ENCODE measurements around the gene UROD. TPM values are rescaled to one million over a fixed set of nuclear protein-coding genes. Genes with fewer than 3 reads are reported as not detected.

The UROD gene
- total RNA-seq, 4 donors from 2014 or later, result 84.3 to 90.2 (median 89.3) TPM

DNA sequence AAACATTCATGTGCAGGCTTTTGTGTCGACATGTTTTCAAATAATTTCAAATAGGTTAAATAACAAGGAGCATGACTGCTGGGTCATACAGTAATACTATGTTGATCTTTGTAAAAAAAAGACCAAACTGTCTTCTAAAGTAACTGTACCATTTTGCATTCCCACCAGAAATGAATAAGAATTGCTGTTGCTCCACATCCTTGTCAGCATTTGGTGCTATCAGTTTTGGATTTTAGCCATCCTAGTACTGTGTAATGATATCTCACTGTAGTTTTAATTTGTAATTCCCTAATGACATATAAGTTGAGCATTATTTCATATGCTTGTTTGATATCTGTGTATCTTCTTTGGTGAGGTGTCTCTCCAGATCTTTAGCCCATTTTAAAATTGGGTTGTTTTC lies 11.6 kb downstream of the UROD start:
- no peaks in the 10 kb centered on the region for H3K9me3 ChIP-seq
- H3K4me3 ChIP-seq, result no peak overlapping the region
- intact Hi-C loops (cut with DNase I), result no loop called here
- 91% methylated on average over 1 of the region's 1 CpG for WGBS
- no peaks in the 10 kb centered on the region for H3K27me3 ChIP-seq
- TF ChIP-seq EP300 (IDR thresholded peaks at IDR 0.05), result no peak
- no peak for TF ChIP-seq POLR2AphosphoS5 (IDR thresholded peaks at IDR 0.05)
- TF ChIP-seq, protein P1, sequence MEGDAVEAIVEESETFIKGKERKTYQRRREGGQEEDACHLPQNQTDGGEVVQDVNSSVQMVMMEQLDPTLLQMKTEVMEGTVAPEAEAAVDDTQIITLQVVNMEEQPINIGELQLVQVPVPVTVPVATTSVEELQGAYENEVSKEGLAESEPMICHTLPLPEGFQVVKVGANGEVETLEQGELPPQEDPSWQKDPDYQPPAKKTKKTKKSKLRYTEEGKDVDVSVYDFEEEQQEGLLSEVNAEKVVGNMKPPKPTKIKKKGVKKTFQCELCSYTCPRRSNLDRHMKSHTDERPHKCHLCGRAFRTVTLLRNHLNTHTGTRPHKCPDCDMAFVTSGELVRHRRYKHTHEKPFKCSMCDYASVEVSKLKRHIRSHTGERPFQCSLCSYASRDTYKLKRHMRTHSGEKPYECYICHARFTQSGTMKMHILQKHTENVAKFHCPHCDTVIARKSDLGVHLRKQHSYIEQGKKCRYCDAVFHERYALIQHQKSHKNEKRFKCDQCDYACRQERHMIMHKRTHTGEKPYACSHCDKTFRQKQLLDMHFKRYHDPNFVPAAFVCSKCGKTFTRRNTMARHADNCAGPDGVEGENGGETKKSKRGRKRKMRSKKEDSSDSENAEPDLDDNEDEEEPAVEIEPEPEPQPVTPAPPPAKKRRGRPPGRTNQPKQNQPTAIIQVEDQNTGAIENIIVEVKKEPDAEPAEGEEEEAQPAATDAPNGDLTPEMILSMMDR (IDR thresholded peaks at IDR 0.05), result no peak
- no peak for TF ChIP-seq POLR2A (IDR thresholded peaks at IDR 0.05; ENCODE audit: low read depth)
- H3K36me3 ChIP-seq, result no peaks in the 10 kb centered on the region
- no peak for DNase-seq (ENCODE audit: extremely low spot score)
- H3K4me1 ChIP-seq, result peaks cover 0 to under 1% (median 0%) of the 10 kb centered on the region in 4 donors
- no peak overlapping the region for H3K27ac ChIP-seq (replicated peaks in 1 of 4)

- WGBS, result 96% methylated on average over 1 of the region's 1 CpG
- no peaks in the 10 kb centered on the region for H3K9me3 ChIP-seq
- TF ChIP-seq POLR2AphosphoS5 (IDR thresholded peaks at IDR 0.05) (no peak), EP300 (IDR thresholded peaks at IDR 0.05) (no peak), POLR2A (IDR thresholded peaks at IDR 0.05; ENCODE audit: low read depth) (no peak)
- TF ChIP-seq, protein P1 (IDR thresholded peaks at IDR 0.05), result no peak
These were observed 14.4 kb downstream of the UROD start for GRCh38 chr1:45026446-45026845.

DNA sequence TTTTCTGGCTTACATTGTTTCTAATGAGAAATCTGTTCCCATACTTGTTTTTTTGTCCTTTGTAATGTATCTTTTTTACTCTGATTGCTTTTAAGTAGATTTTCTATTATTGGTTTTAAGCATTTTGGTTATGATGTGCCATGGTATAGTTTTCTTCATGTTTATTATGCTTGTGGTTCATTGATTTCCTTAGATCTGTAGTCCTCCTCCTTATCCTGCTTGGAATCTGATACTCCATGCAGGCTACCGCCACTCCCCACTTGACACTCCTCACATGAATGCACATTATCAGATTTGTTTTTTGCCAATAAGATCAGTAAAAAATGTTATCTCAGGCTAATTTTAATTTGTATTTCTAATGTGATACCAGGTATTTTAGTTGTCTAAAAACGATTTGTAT lies 20.8 kb downstream of the UROD start:
- intact Hi-C loops (cut with DNase I), result no loop called here
- H3K36me3 ChIP-seq, result peaks cover 0 to 39% (median 11%) of the 10 kb centered on the region in 4 donors
- WGBS, result 90% methylated on average over 2 of the region's 2 CpGs
- TF ChIP-seq, protein P1 (IDR thresholded peaks at IDR 0.05), result no peak
- TF ChIP-seq POLR2AphosphoS5 (IDR thresholded peaks at IDR 0.05) (no peak), EP300 (IDR thresholded peaks at IDR 0.05) (no peak), POLR2A (IDR thresholded peaks at IDR 0.05; ENCODE audit: low read depth) (no peak)
- no peaks in the 10 kb centered on the region for H3K4me1 ChIP-seq
- H3K9me3 ChIP-seq, result no peaks in the 10 kb centered on the region
- no peaks in the 10 kb centered on the region for H3K27me3 ChIP-seq
- peak; percentile 3 for DNase-seq (ENCODE audit: extremely low spot score)
- no peak overlapping the region for H3K27ac ChIP-seq (replicated peaks in 1 of 4)
- H3K4me3 ChIP-seq, result no peak overlapping the region

More at GRCh38 chr1:45026446-45026845, 14.4 kb downstream of the UROD start:
- intact Hi-C loops (cut with DNase I), result no loop called here
- Histone ChIP-seq H3K27me3 (no peaks in the 10 kb centered on the region), H3K4me1 (no peaks in the 10 kb centered on the region), H3K27ac (replicated peaks in 1 of 4) (no peak overlapping the region), H3K36me3 (no peaks in the 10 kb centered on the region), H3K4me3 (no peak overlapping the region)
- no peak for DNase-seq (ENCODE audit: extremely low spot score)

DNA sequence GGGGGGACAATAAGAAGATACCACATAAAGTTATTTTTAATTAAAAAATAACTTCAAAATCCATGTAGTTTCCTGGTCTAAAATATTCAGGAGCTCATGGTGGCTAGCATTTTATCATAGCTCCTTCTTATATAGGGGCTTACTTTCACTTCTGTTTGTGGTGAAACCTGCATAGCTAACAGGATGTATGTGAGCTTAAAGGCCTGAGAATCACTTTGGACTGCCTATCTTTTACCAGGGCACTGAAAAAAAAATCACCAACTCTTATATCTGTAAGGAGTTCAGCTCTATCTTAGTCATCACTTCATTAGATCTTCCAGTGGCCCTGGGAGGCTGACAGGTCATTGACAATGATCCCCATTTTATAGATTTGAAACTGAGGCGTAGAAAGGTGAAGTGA lies 21.3 kb downstream of the UROD start:
- Histone ChIP-seq H3K9me3 (no peaks in the 10 kb centered on the region), H3K27ac (replicated peaks in 1 of 4) (no peak overlapping the region), H3K4me1 (no peaks in the 10 kb centered on the region), H3K36me3 (peaks cover 0 to 39% (median 11%) of the 10 kb centered on the region in 4 donors), H3K4me3 (no peak overlapping the region), H3K27me3 (no peaks in the 10 kb centered on the region)
- DNase-seq (ENCODE audit: extremely low spot score), result peak; percentile 0
- WGBS, result 100% methylated on average over 1 of the region's 1 CpG
- intact Hi-C loops (cut with DNase I), result no loop called here
- TF ChIP-seq, protein P1 (IDR thresholded peaks at IDR 0.05), result no peak
- TF ChIP-seq EP300 (IDR thresholded peaks at IDR 0.05) (no peak), POLR2AphosphoS5 (IDR thresholded peaks at IDR 0.05) (no peak), POLR2A (IDR thresholded peaks at IDR 0.05; ENCODE audit: low read depth) (no peak)

Measured in esophagus muscularis mucosa (tissue), 4 donors.